Neural cell (in vitro differentiated cells): ENCODE data around the gene JRKL. TPM values are rescaled to one million over a fixed set of nuclear protein-coding genes. Genes with fewer than 3 reads are reported as not detected.

Source experiments
- H2AFZ ChIP-seq: fragments of 200-600, 300-800 bp; sonication (generic), shearing (Covaris generic); 2 replicates; pipeline ENCODE4 v1.6.0; 2014; ENCODE audit warnings: low read depth, mild to moderate bottlenecking, antibody characterized with exemption, low read length, moderate library complexity
- H3F3A ChIP-seq: fragments of 200-600 bp; shearing (Covaris generic); 2 replicates; pipeline ENCODE4 v1.6.1; 2016; ENCODE audit warnings: mild to moderate bottlenecking, moderate library complexity, mixed read lengths, antibody characterized with exemption, low read length; ENCODE audit not compliant: insufficient read depth, poor library complexity, severe bottlenecking
- H3K27ac ChIP-seq: fragments of 200-600, 300-800 bp; sonication (generic), shearing (Covaris generic); 2 replicates; pipeline ENCODE4 v1.5.1; 2014; ENCODE audit warnings: mild to moderate bottlenecking, low read length, moderate library complexity
- H3K27me3 ChIP-seq: fragments of 300-800, 200-600 bp; sonication (generic), shearing (Covaris generic); 2 replicates; pipeline ENCODE4 v1.6.0; 2014; ENCODE audit warnings: mild to moderate bottlenecking, low read depth, low read length, moderate library complexity; ENCODE audit not compliant: insufficient read depth
- H3K36me3 ChIP-seq: fragments of 300-800, 200-600 bp; sonication (generic), shearing (Covaris generic); 2 replicates; pipeline ENCODE4 v1.5.1; 2014; ENCODE audit warnings: mild to moderate bottlenecking, antibody characterized with exemption, low read length, moderate library complexity; ENCODE audit not compliant: insufficient read depth
- H3K4me2 ChIP-seq: fragments of 300-800, 200-600 bp; sonication (generic), shearing (Covaris generic); 2 replicates; pipeline ENCODE4 v1.6.0; 2014; ENCODE audit warnings: mild to moderate bottlenecking, low read length
- H3K4me3 ChIP-seq: fragments of 300-800, 200-600 bp; sonication (generic), shearing (Covaris generic); 2 replicates; pipeline ENCODE4 v1.5.1; 2014; ENCODE audit warnings: mild to moderate bottlenecking, low read length, moderate library complexity
- H3K79me2 ChIP-seq: fragments of 200-600 bp; shearing (Covaris generic); replicated peaks from 2 replicates; pipeline ENCODE4 v1.6.0; 2014; ENCODE audit warnings: mild to moderate bottlenecking, low read length, moderate library complexity; ENCODE audit not compliant: insufficient read depth
- H3K9ac ChIP-seq: fragments of 300-800, 200-600 bp; sonication (generic), shearing (Covaris generic); 2 replicates; pipeline ENCODE4 v1.6.1; 2016; ENCODE audit warnings: mild to moderate bottlenecking, low read length, mixed read lengths
- H3K9me2 ChIP-seq: fragments of 200-600 bp; shearing (Covaris generic); 2 replicates; pipeline ENCODE4 v1.6.1; 2016; ENCODE audit warnings: mild to moderate bottlenecking, low read length, mixed read lengths; ENCODE audit not compliant: insufficient read depth
- H3K9me3 ChIP-seq: fragments of 200-600, 300-800 bp; sonication (generic), shearing (Covaris generic); 2 replicates; pipeline ENCODE4 v1.6.1; 2016; ENCODE audit warnings: mild to moderate bottlenecking, mixed run types, low read length, moderate library complexity, mixed read lengths
- H4K20me1 ChIP-seq: fragments of 200-600 bp; shearing (Covaris generic); 2 replicates; pipeline ENCODE4 v1.6.1; 2016; ENCODE audit warnings: mild to moderate bottlenecking, mixed run types; ENCODE audit not compliant: insufficient read depth
- CTCF ChIP-seq: fragments of 450-650 bp; IDR thresholded peaks from 2 replicates; pipeline ENCODE4 v1.5.1; 2014; ENCODE audit warnings: antibody characterized with exemption, mild to moderate bottlenecking, moderate library complexity; ENCODE audit not compliant: poor library complexity, severe bottlenecking
- EP300 ChIP-seq: fragments of 450-650 bp; conservative IDR thresholded peaks from 2 replicates; pipeline ENCODE4 v1.6.1; 2014; ENCODE audit warnings: antibody characterized with exemption, mild to moderate bottlenecking, moderate library complexity; ENCODE audit not compliant: poor library complexity, severe bottlenecking
- EZH2 ChIP-seq: fragments of 200-600, 300-800 bp; shearing (Covaris generic), sonication (generic); IDR thresholded peaks from 2 replicates; pipeline ENCODE4 v1.6.1; 2014; ENCODE audit warnings: antibody characterized with exemption, low read length, borderline replicate concordance, mild to moderate bottlenecking; ENCODE audit not compliant: insufficient read depth, poor library complexity, severe bottlenecking
- MXI1 ChIP-seq: fragments of 450-650 bp; conservative IDR thresholded peaks from 2 replicates; pipeline ENCODE4 v1.6.1; 2014; ENCODE audit warnings: antibody characterized with exemption, mild to moderate bottlenecking; ENCODE audit not compliant: poor library complexity, severe bottlenecking
- POLR2AphosphoS5 ChIP-seq: IDR thresholded peaks from 2 replicates; pipeline ENCODE4 v1.6.1; 2012
- RAD21 ChIP-seq: fragments of 450-650 bp; conservative IDR thresholded peaks from 2 replicates; pipeline ENCODE4 v1.6.1; 2014; ENCODE audit warnings: antibody characterized with exemption, mild to moderate bottlenecking, moderate library complexity
- REST ChIP-seq: IDR thresholded peaks from 2 replicates; pipeline ENCODE4 v1.6.1; 2012; ENCODE audit warnings: borderline replicate concordance
- SMC3 ChIP-seq: fragments of 450-650 bp; conservative IDR thresholded peaks from 2 replicates; pipeline ENCODE4 v1.6.1; 2014; ENCODE audit warnings: antibody characterized with exemption, mild to moderate bottlenecking, moderate library complexity; ENCODE audit not compliant: poor library complexity
- TAF1 ChIP-seq: IDR thresholded peaks from 2 replicates; pipeline ENCODE4 v1.6.1; 2012; ENCODE audit warnings: low read depth
- polyA plus RNA-seq: library from polyadenylated mRNA; depleted of rRNA; stranded (reverse); fragments of >200 nt; gene quantifications from 2 replicates; pipeline ENCODE4 v1.2.3, GENCODE V29; 2014

JRKL gene
- polyA plus RNA-seq, 1 donor from 2014 or later, result 3.1 TPM

- Histone ChIP-seq H3K9me3 (no peaks in the 10 kb centered on the region), H3K4me2 (no peak overlapping the region), H3F3A (no peaks in the 10 kb centered on the region), H3K36me3 (peaks cover 19% of the 10 kb centered on the region), H3K27ac (no peak overlapping the region), H3K9ac (no peak overlapping the region), H3K27me3 (no peaks in the 10 kb centered on the region), H3K9me2 (no peaks in the 10 kb centered on the region), H2AFZ (no peak overlapping the region), H3K79me2 (no peaks in the 10 kb centered on the region), H4K20me1 (no peaks in the 10 kb centered on the region), H3K4me3 (no peak overlapping the region)
- TF ChIP-seq TAF1, result no peak
- TF ChIP-seq EZH2, result no peak
- TF ChIP-seq SMC3, result no peak
- no peak for TF ChIP-seq REST
- TF ChIP-seq POLR2AphosphoS5, result no peak
- TF ChIP-seq RAD21, result no peak
- TF ChIP-seq MXI1, result no peak
- no peak for TF ChIP-seq EP300
- no peak for TF ChIP-seq CTCF
These were observed 32.0 kb upstream of the JRKL start for GRCh38 chr11:96357794-96358193.

- Histone ChIP-seq H3K27ac (no peak overlapping the region), H3K4me2 (no peak overlapping the region), H3K27me3 (no peaks in the 10 kb centered on the region), H3K9ac (no peak overlapping the region), H3K9me2 (no peaks in the 10 kb centered on the region), H3K36me3 (peaks cover 19% of the 10 kb centered on the region), H4K20me1 (no peaks in the 10 kb centered on the region), H3K4me3 (no peak overlapping the region), H3K9me3 (no peaks in the 10 kb centered on the region), H3K79me2 (no peaks in the 10 kb centered on the region), H3F3A (no peaks in the 10 kb centered on the region), H2AFZ (no peak overlapping the region)
- no peak for TF ChIP-seq CTCF
- no peak for TF ChIP-seq POLR2AphosphoS5
- no peak for TF ChIP-seq EZH2
- TF ChIP-seq EP300, result no peak
- TF ChIP-seq REST, result no peak
- TF ChIP-seq TAF1, result no peak
- TF ChIP-seq SMC3, result no peak
- TF ChIP-seq RAD21, result no peak
- no peak for TF ChIP-seq MXI1
These were observed 31.5 kb upstream of the JRKL start for GRCh38 chr11:96358321-96358720.
